Pancreas (tissue), 10 donors: ENCODE measurements around the gene SH3RF3. TPM values are rescaled to one million over a fixed set of nuclear protein-coding genes. Genes with fewer than 3 reads are reported as not detected.

Source experiments
- ATAC-seq, 4 donors: fragments of 200-7000 bp; cut with Tn5 transposase; one replicate each; pipeline versions ENCODE4 v1.8.0 to v1.9.1; 2020; ENCODE audit warnings: mild to moderate bottlenecking in 4 of 4, moderate library complexity in 4 of 4
- DNase-seq, 6 donors: peaks; one replicate each; pipeline ENCODE4 v3.0.0-alpha.2; 2020
- FAIRE-seq: peaks from 2 replicates; lab custom pipeline; 2012; peaks lifted over from hg19 to GRCh38; lab: Jason Lieb, UNC
- H3K27ac ChIP-seq, 4 donors: fragments of 200-600 bp; sonication (generic); 1 replicate in 3 of 4; 2 replicates in 1 of 4; pipeline versions ENCODE4 v1.5.0 to v1.8.0; 2020
- H3K27me3 ChIP-seq, 4 donors: fragments of 200-600 bp; one replicate each; pipeline ENCODE4 v1.8.0; 2021
- H3K36me3 ChIP-seq, 3 donors: fragments of 200-600 bp; sonication (generic) in 1 of 3; one replicate each; pipeline versions ENCODE4 v1.5.0 to v1.8.0; 2020 to 2021
- H3K4me1 ChIP-seq, 3 donors: fragments of 200-600 bp; one replicate each; pipeline ENCODE4 v1.8.0; 2021
- H3K4me3 ChIP-seq, 4 donors: fragments of 200-600 bp; sonication (generic) in 2 of 4; one replicate each; pipeline versions ENCODE4 v1.5.0 to v1.8.0; 2020 to 2021
- H3K9me3 ChIP-seq, 4 donors: fragments of 200-600 bp; one replicate each; pipeline ENCODE4 v1.8.0; 2021
- WGBS, 2 donors: extraction: QIAGEN DNeasy Blood & Tissue Kit; methylation state at CpG; one replicate each; pipeline ENCODE4 v1.1.7; 2013; 5-methylcytosine and 5-hydroxymethylcytosine counted together
- intact Hi-C, 3 donors: fragments of 100-400 bp; cut with DNase I; formaldehyde crosslinking; loops; one replicate each; pipeline versions ENCODE4 v1.11.1 to v1.14.2; 2022
- polyA plus RNA-seq, 2 donors: library from polyadenylated mRNA; stranded (reverse); fragments of 200-250 nt; gene quantifications; one replicate each; pipeline ENCODE4 v1.2.3, GENCODE V29; 2013
- total RNA-seq, 6 donors: library from RNA; stranded (reverse); fragmentation: NEBNext Ultra II Directional in 4 of 6; extraction: Animal tissue kit (Norgen Biotek cat#: 25700) in 4 of 6; gene quantifications; one replicate each; pipeline versions ENCODE4 v1.2.1 to v1.2.4, GENCODE V29; 2021 to 2023
- TF ChIP-seq, protein P1 (sequence below), 4 donors: fragments of 200-600 bp; sonication (generic) in 3 of 4; IDR thresholded peaks; one replicate each; pipeline versions ENCODE4 v1.5.0 to v1.8.0; 2021; ENCODE audit warnings: antibody characterized with exemption in 4 of 4
- donor health status: healthy with polysubstance abuse.
- donor health status: DM: no; HTN: no; CAD: no; lungs with moderate emphysema.
- donor health status: DM: no; HTN: no; CAD: no.
- donor health status: control.
- donor health status: control.
- donor health status: Bipolar disorder and iron deficiency.
- donor health status: DM: yes; HTN: yes; CAD: no.
- donor health status: DM: no; HTN: no; CAD: no.
- donor health status: DM: no; HTN: no; CAD: no.
- donor health status: DM: yes; HTN: yes; CAD: no.

Gene SH3RF3
- total and polyA plus RNA-seq, 8 donors, result 1.1 to 3.5 (median 1.8) TPM

DNA sequence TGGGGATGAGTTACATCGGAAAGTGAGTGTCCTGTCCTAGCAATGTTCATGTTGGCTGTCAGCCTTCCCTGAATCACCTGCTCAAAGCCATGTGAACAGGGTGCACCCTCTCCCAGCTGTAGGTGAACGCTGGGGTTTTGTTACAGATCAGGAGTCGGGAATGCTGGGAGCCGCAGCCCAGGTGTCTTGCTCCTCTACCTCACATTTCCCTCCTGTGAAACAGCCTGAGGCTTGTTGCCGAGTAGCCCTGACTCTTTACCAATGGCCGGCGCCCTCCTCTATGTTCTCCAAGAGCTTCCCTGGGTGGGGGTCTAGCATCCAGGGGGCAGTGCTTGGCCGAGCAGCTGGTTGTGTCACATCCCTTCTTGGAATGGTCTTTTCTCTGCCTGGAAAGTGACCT lies 164.7 kb downstream of the SH3RF3 start:
- WGBS, 2 donors, result 82 to 91% methylated on average over 8 of the region's 8 CpGs
- Histone ChIP-seq H3K27me3 (no peaks in the 10 kb centered on the region), H3K4me3 (no peak overlapping the region), H3K36me3 (no peaks in the 10 kb centered on the region), H3K27ac (no peak overlapping the region), H3K4me1 (no peaks in the 10 kb centered on the region), H3K9me3 (no peaks in the 10 kb centered on the region)
- intact Hi-C loops, result no loop called here
- DNase-seq, result no peak
- no peak for ATAC-seq
- no peak for FAIRE-seq
- TF ChIP-seq, protein P1, sequence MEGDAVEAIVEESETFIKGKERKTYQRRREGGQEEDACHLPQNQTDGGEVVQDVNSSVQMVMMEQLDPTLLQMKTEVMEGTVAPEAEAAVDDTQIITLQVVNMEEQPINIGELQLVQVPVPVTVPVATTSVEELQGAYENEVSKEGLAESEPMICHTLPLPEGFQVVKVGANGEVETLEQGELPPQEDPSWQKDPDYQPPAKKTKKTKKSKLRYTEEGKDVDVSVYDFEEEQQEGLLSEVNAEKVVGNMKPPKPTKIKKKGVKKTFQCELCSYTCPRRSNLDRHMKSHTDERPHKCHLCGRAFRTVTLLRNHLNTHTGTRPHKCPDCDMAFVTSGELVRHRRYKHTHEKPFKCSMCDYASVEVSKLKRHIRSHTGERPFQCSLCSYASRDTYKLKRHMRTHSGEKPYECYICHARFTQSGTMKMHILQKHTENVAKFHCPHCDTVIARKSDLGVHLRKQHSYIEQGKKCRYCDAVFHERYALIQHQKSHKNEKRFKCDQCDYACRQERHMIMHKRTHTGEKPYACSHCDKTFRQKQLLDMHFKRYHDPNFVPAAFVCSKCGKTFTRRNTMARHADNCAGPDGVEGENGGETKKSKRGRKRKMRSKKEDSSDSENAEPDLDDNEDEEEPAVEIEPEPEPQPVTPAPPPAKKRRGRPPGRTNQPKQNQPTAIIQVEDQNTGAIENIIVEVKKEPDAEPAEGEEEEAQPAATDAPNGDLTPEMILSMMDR (IDR thresholded peaks at IDR 0.05), result no peak

DNA sequence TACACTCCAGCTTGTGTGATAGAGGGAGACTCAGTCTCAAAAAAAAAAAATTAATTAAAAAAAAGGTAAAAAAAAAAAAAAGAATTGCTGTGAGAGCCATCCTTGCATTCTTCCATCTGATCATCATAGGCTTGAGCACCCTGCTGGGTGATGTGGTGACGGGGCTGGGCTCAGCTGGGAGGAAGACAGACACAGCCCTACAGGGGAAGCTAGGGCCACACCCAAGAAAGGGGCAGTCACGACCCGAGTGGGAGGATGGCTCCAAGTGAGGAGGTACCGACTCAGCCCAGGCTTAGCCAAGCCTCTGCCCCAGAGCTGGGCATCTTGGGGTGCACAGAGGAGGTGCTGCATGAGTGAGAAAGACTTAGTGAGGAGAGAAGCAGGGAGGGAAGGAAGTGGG lies 165.5 kb downstream of the SH3RF3 start:
- FAIRE-seq, result no peak
- DNase-seq, result no peak
- no peak for ATAC-seq
- no peaks in the 10 kb centered on the region for H3K27me3 ChIP-seq
- no peak overlapping the region for H3K27ac ChIP-seq
- no peaks in the 10 kb centered on the region for H3K9me3 ChIP-seq
- H3K4me3 ChIP-seq, result no peak overlapping the region
- TF ChIP-seq, protein P1 (IDR thresholded peaks at IDR 0.05), result no peak
- WGBS, 2 donors, result 74 to 83% methylated on average over 4 of the region's 4 CpGs
- no peaks in the 10 kb centered on the region for H3K36me3 ChIP-seq
- intact Hi-C loops, result no loop called here
- H3K4me1 ChIP-seq, result no peaks in the 10 kb centered on the region

DNA sequence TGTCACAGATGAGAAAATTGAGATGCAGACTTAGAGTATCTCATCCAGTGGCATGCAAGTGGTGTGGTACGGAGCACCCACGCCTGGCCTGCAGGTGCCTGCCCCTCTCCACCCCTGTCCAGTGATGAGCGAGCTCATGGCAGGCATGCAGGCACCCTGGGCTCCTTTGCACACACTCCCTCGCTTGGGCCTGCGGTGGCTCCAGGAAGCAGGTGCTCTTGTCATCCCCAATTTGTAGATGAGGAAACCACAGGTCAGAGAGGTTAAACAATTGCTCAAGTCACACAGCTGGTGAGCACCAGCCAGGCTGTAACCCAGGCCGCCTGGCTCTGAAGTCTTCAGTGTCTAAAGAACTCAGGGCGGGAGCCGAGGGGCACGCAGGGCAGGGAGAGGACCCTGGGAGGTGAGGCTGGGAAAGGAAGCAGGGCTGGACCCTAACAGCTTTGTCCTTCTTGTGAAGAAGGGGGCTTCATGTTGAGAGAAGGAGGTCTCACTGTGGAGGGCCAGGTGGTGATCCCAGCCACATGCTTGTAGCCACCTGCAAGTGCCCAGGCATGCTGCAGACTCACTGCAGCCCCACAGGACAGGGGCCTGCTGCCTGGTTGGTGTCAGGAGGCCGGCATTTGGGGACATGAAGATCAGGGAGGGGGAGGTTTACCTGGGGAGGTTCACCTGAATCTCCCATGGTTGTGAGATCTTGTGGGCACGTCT lies 166.2 kb downstream of the SH3RF3 start:
- no peak overlapping the region for H3K4me3 ChIP-seq
- ATAC-seq, result no peak
- DNase-seq, result no peak
- FAIRE-seq, result no peak
- TF ChIP-seq, protein P1 (IDR thresholded peaks at IDR 0.05), result no peak
- intact Hi-C loops, result no loop called here
- H3K9me3 ChIP-seq, result no peaks in the 10 kb centered on the region
- H3K27ac ChIP-seq, result no peak overlapping the region
- H3K4me1 ChIP-seq, result no peaks in the 10 kb centered on the region
- no peaks in the 10 kb centered on the region for H3K27me3 ChIP-seq
- no peaks in the 10 kb centered on the region for H3K36me3 ChIP-seq
- 85 to 90% methylated on average over 11 of the region's 11 CpGs for WGBS, 2 donors

DNA sequence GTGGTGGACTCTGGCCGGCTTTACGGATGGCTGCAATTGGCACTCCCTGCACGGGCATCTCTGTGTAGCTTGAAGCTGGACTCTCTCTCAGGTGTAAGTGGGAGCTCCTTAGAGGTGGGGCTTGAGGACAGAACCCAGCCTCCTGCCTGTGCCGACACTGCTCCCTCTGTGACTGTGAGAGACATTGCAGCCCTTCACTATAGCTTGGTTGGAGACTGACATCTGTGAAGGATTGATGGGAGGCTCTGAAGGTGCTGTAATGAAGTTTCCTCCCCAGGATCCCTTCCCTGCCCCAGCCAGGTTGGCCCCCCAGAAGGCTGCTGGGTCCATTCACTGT lies 166.7 kb downstream of the SH3RF3 start:
- Histone ChIP-seq H3K4me1 (no peaks in the 10 kb centered on the region), H3K27me3 (no peaks in the 10 kb centered on the region), H3K9me3 (no peaks in the 10 kb centered on the region), H3K27ac (no peak overlapping the region), H3K4me3 (no peak overlapping the region), H3K36me3 (no peaks in the 10 kb centered on the region)
- intact Hi-C loops, result no loop called here
- TF ChIP-seq, protein P1 (IDR thresholded peaks at IDR 0.05), result no peak
- FAIRE-seq (no peak), ATAC-seq (no peak), DNase-seq (no peak)
- WGBS, 2 donors, result 84 to 86% methylated on average over 4 of the region's 4 CpGs
